ENCODE measurements around the gene ZNF304.
A peak's percentile ranks its signal among the peaks of the same experiment; 100 is the strongest.
"Not testable (repeated sequence)": the region's sequence is repeated elsewhere in the genome, so short reads cannot be mapped to it uniquely, and the experiment has no call there.

Gene ZNF304

GRCh38 chr19:57362997-57363687 lies 12.1 kb downstream of the ZNF304 start, which contains the start of the genes TRAPPC2B and ZNF547:
Gene TRAPPC2B (plus strand): TSS chr19:57363551. CDS start chr19:57364834, 1,283 bp downstream.
Gene ZNF547 (plus strand): TSS chr19:57363551. CDS start chr19:57368556, 5,005 bp downstream.
- DNase-seq, result peak; percentile 98 to 99

- DNase-seq, result peak in 1 of 2 experiments; percentile 33
Observed at GRCh38 chr19:57363688-57364181, 12.7 kb downstream of the ZNF304 start.

- DNase-seq, result no peak
Observed at GRCh38 chr19:57366776-57367175, 15.7 kb downstream of the ZNF304 start.

GRCh38 chr19:57374179-57374578 lies 23.1 kb downstream of the ZNF304 start:
- DNase-seq, result no peak

GRCh38 chr19:57374647-57375046 lies 23.6 kb downstream of the ZNF304 start:
- not testable (repeated sequence) for DNase-seq

- DNase-seq, result no peak
Observed at GRCh38 chr19:57376151-57376550, 25.1 kb downstream of the ZNF304 start.

GRCh38 chr19:57377498-57378146 lies 26.6 kb downstream of the ZNF304 start:
- DNase-seq, result no peak

- DNase-seq, result no peak
Observed at GRCh38 chr19:57380923-57381322, 29.9 kb downstream of the ZNF304 start.

- DNase-seq, result no peak
Observed at GRCh38 chr19:57382806-57383488, 31.9 kb downstream of the ZNF304 start.

GRCh38 chr19:57389194-57389729 lies 38.2 kb downstream of the ZNF304 start:
- DNase-seq, result no peak

GRCh38 chr19:57389730-57390598 lies 38.9 kb downstream of the ZNF304 start, which contains the start of gene ZNF548:
Gene ZNF548 (plus strand): TSS chr19:57389854. CDS start chr19:57390100, 246 bp downstream.
- peak; percentile 98 to 99 for DNase-seq

GRCh38 chr19:57395710-57396109 lies 44.6 kb downstream of the ZNF304 start:
- no peak for DNase-seq

- DNase-seq, result no peak
Observed at GRCh38 chr19:57398868-57399267, 47.8 kb downstream of the ZNF304 start.

GRCh38 chr19:57403737-57404563 lies 52.9 kb downstream of the ZNF304 start:
- DNase-seq, result no peak

- peak; percentile 40 to 68 for DNase-seq
Observed at GRCh38 chr19:57406516-57407123, 55.5 kb downstream of the ZNF304 start.

Data from NCI-H524 (cell line).